Measurements from ENCODE around the gene ZSCAN5B.
A peak's percentile ranks its signal among the peaks of the same experiment; 100 is the strongest.
"Not testable (repeated sequence)": the region's sequence is repeated elsewhere in the genome, so short reads cannot be mapped to it uniquely, and the experiment has no call there.

The ZSCAN5B gene

DNA sequence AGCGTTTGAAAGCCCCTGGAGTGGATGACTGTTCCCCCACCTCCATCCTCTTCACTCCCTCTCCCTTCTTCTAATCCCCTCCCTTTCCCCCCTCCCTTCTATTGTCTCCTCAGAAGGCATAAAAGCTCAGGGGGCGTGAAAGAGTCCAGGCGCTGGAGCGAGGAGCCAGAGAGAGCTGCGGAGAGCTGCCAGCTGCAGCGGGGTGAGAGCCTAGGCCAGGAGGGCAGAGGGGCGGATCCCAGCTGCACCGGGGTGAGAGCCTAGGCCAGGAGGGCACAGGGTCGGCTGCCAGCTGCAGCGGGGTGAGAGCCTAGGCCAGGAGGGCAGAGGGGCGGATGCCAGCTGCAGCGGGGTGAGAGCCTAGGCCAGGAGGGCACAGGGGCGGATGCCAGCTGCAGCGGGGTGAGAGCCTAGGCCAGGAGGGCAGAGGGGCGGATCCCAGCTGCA is 21.7 kb downstream of the ZSCAN5B start, which contains the start of gene GALP:
TSS of gene GALP (plus strand) at position 148 of the 447 bp plus-strand sequence. CDS start 1,101 bp downstream, outside the sequence.
- not testable (repeated sequence) for DNase-seq (ENCODE audit: low spot score)

- no peak for DNase-seq (ENCODE audit: low spot score)
Measured at GRCh38 chr19:56174550-56174949, 23.0 kb downstream of the ZSCAN5B start.

GRCh38 chr19:56174086-56174485 is 23.5 kb downstream of the ZSCAN5B start:
- DNase-seq (ENCODE audit: low spot score) = no peak

GRCh38 chr19:56170261-56170660 is 27.3 kb downstream of the ZSCAN5B start:
- no peak for DNase-seq (ENCODE audit: low spot score)

DNA sequence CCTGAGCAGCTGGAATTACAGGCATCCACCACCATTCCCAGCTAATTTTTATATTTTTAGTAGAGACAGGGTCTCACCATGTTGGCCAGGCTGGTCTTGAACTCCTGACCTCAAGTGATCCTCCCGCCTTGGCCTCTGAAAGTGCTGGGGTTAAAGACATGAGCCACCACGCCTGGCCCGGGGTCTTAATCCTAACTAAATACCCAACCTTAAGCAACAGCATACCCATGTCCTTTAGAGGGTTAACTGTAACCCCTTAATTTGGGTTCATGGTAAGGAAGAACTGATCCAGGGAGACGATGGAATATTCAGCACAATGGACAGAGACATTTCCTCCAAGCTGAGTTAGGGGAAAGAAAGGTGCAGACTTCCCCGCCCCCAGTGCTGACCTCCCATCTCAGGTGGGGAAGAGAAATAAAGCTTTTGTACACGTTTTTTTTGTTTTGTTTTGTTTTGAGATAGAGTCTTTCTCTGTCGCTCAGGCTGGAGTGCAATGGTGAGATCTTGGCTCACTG is 30.5 kb downstream of the ZSCAN5B start:
- no peak for DNase-seq (ENCODE audit: low spot score)

- no peak for DNase-seq (ENCODE audit: low spot score)
Measured at GRCh38 chr19:56163097-56163496, 34.5 kb downstream of the ZSCAN5B start.

- peak; percentile 59 for DNase-seq (ENCODE audit: low spot score)
Measured at GRCh38 chr19:56162258-56162657, 35.3 kb downstream of the ZSCAN5B start.

- no peak for DNase-seq (ENCODE audit: low spot score)
Measured at GRCh38 chr19:56161534-56161933, 36.0 kb downstream of the ZSCAN5B start.

GRCh38 chr19:56159622-56160271 is 37.8 kb downstream of the ZSCAN5B start:
- DNase-seq (ENCODE audit: low spot score) = no peak

GRCh38 chr19:56159009-56159559 is 38.5 kb downstream of the ZSCAN5B start:
- no peak for DNase-seq (ENCODE audit: low spot score)

DNA sequence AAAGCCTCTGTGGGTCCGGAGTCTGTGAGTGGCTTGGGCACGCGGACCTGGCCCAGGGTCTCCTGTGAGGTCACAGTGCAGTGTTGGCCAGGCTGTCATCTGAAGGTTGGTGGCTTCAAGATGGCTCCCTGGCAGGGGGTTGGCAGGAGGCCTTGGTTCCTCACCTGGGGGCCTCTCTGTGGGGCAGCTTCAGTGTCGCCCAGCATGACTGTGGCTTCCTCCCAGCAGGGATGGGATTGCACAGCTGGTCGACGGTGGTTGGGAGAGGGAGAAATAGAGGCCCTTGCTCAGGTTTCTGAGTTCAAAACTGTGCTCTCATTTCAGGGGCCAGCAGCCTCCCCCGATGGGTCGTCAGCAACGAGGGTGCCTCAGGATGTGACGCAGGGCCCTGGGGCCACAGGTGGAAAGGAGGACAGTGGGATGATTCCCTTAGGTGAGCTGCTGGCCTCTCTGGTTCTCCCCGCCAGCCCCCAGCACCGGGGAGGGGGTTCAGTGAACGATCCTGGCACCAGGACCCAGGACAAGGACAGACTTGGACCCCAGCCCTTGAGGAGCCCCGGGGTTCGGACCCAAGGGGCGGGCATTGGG is 39.3 kb downstream of the ZSCAN5B start:
- DNase-seq (ENCODE audit: low spot score) = no peak

DNA sequence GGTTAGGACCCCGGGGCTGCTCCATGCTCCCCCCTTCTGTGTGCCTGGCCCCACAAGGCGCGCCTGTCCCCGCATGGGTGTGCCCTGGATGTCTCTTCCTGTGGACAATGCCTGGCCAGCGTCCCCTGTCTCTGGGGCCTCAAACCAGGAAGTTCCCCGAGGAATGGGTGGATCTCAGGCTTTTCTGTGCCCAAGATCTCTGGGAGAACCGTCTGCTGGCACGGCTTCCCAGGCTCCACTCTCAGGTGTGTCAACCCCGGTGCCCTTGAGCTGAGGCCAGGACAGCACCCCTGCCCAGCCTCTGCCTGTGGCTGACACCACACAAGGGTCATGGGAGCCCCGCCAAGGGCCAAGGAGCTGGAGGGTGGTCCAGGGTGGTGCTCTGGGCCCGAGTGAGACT is 40.8 kb downstream of the ZSCAN5B start:
- no peak for DNase-seq (ENCODE audit: low spot score)

GRCh38 chr19:56155124-56155687 is 42.4 kb downstream of the ZSCAN5B start:
- no peak for DNase-seq (ENCODE audit: low spot score)

DNA sequence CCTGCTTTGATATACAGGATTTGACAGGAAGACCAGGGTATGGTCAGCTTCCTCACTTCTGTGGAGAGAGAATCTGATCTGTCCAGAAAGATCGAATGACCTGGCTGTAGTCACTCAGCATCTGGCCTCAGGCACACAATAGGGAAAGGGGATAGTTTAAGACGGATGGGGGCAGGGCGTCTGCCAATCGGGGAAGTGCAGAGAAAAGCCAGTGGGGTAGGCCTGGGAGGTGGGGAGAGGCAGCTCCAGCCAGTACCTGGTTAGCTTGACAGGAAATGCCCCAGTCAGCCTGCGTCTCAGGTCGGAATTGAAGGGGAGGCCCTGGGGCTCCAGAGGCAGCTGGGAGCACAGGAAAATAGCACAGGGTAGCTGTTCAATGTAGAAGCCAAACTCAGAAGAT is 44.1 kb downstream of the ZSCAN5B start:
- DNase-seq (ENCODE audit: low spot score) = no peak

DNA sequence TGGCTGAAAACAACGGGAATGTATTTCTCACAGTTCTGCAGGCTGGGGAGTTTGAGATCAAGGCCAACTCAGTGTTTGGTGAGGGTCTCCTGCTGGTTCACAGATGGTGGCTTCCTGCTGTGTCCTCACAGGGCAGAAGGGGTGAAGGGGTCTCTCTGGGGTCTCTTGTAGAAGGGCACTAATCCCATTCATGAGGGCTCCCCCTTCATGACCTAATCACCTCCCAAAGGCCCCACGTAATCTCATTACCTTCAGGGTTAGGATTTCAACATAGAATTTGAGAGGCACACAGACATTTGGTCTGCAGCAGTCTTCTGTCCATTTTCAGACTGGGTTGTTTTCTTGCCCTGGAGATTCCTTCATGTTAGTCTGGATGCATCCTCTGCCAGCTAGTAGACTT is 44.9 kb downstream of the ZSCAN5B start:
- DNase-seq (ENCODE audit: low spot score) = no peak

- no peak for DNase-seq (ENCODE audit: low spot score)
Measured at GRCh38 chr19:56150358-56150757, 47.2 kb downstream of the ZSCAN5B start.

DNA sequence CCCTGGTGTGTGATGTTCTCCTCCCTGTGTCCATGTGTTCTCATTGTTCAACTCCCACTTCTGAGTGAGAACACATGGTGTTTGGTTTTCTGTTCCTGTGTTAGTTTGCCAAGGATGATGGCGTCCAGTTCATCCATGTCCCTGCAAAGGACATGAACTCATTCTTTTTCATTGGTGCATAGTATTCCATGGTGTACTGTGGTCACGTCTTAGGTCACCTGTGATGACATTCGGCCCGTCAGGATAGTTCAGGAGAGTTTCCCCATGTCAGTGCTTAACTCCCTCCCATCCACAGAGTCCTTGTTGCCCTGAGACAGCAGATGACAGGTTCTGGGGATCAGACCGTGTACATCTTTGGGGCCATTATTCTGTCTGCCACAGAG is 47.9 kb downstream of the ZSCAN5B start:
- no peak for DNase-seq (ENCODE audit: low spot score)

DNA sequence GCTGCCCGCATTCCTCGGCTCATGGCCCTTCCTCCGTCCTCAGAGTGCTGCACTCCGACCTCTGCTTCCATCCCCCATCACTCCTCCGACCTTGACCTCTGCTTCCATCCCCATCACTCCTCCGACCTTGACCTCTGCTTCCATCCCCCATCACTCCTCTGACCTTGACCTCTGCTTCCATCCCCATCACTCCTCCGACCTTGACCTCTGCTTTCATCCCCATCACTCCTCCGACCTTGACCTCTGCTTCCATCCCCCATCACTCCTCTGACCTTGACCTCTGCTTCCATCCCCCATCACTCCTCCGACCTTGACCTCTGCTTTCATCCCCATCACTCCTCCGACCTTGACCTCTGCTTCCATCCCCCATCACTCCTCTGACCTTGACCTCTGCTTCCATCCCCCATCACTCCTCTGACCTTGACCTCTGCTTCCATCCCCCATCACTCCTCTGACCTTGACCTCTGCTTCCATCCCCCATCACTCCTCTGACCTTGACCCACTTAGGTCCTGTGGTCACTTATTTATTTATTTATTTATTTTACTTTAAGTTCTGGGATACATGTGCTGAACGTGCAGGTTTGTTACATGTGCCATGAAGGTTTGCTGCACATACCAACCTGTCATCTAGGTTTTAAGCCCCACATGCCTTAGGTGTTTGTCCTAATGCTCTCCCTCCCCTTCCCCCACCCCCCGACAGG is 48.5 kb downstream of the ZSCAN5B start:
- not testable (repeated sequence) for DNase-seq (ENCODE audit: low spot score)

- DNase-seq (ENCODE audit: low spot score) = no peak
Measured at GRCh38 chr19:56148096-56148495, 49.5 kb downstream of the ZSCAN5B start.

DNA sequence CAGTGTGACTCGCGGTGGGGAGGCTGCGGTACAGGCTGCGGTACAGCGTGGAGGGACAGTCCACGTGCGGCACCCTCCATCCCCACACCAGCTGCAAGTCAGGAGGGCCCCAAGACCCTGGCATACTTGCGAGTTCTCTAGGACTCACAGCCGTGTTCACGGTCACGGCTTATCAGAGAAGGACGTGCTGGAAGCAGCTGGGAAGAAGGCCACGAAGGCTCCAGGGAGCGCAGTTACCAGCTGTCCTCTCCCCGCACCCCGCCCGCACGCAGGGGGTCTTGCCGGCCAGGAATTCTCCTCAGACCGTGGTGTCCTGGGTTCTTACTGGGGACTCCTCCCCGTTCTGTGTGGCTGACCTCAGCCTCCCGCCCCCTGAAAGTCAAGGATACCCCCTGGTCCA is 50.3 kb downstream of the ZSCAN5B start:
- no peak for DNase-seq (ENCODE audit: low spot score)

DNA sequence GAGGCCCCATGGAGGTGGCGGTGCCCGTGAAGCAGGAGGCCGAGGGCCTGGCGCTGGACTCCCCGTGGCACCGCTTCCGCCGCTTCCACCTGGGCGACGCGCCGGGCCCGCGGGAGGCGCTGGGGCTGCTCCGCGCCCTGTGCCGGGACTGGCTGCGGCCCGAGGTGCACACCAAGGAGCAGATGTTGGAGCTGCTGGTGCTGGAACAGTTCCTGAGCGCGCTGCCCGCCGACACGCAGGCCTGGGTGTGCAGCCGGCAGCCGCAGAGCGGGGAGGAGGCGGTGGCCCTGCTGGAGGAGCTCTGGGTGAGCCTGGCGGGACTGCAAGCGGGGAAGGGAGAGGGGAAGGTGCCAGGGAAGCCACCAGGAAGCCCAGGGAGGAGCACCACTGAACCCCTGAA is 50.7 kb downstream of the ZSCAN5B start:
- DNase-seq (ENCODE audit: low spot score) = no peak

DNA sequence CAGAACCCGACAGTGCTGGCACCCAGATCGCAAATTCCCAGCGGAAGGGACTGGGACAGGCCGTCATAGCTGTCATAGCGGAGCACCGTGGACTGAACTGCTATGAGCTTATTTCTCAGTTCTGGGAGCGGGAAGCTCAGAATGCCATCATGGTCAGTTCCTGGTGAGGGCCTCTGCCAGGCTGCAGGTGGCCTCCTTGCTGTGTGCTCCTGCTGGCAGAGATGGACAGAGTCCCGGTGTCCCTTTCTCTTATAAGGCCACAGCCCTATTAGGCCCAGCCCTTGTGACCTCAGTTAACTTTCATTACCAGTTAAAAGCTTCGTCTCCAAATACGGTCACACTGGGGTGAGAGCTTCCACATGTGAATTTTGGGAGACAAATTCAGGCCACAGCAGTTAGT is 51.9 kb downstream of the ZSCAN5B start:
- DNase-seq (ENCODE audit: low spot score) = no peak

All from hepatic stellate cell (primary cell).